GM18517 (cell line): ENCODE data around the gene IFFO2.
"Not testable (repeated sequence)": the region's sequence is repeated elsewhere in the genome, so short reads cannot be mapped to it uniquely, and the experiment has no call there.

Source experiments
- ATAC-seq: cut with Tn5 transposase; IDR thresholded peaks from one replicate; pipeline ENCODE4 v1.9.1; 2021; ENCODE audit warnings: mild to moderate bottlenecking, moderate library complexity; ENCODE audit not compliant: unreplicated experiment

IFFO2 gene

GRCh38 chr1:18879791-18880309, 76.6 kb downstream of the IFFO2 start:
- ATAC-seq = no peak

- no peak for ATAC-seq
Measured at GRCh38 chr1:18879215-18879790, 77.2 kb downstream of the IFFO2 start.

- no peak for ATAC-seq
Measured at GRCh38 chr1:18878538-18879214, 77.8 kb downstream of the IFFO2 start.

- ATAC-seq = no peak
Measured at GRCh38 chr1:18877282-18877681, 79.2 kb downstream of the IFFO2 start.

GRCh38 chr1:18876210-18876609, 80.3 kb downstream of the IFFO2 start:
- ATAC-seq = no peak

GRCh38 chr1:18875796-18876128, 80.7 kb downstream of the IFFO2 start:
- ATAC-seq = no peak

- ATAC-seq = no peak
Measured at GRCh38 chr1:18875107-18875795, 81.2 kb downstream of the IFFO2 start.

GRCh38 chr1:18874600-18874999, 81.9 kb downstream of the IFFO2 start:
- no peak for ATAC-seq

GRCh38 chr1:18874036-18874435, 82.4 kb downstream of the IFFO2 start:
- no peak for ATAC-seq

- no peak for ATAC-seq
Measured at GRCh38 chr1:18872071-18872611, 84.3 kb downstream of the IFFO2 start.

GRCh38 chr1:18871401-18872070, 84.9 kb downstream of the IFFO2 start:
- no peak for ATAC-seq

GRCh38 chr1:18870957-18871356, 85.5 kb downstream of the IFFO2 start:
- no peak for ATAC-seq

GRCh38 chr1:18870595-18870865, 85.9 kb downstream of the IFFO2 start:
- ATAC-seq = not testable (repeated sequence)

- ATAC-seq = no peak
Measured at GRCh38 chr1:18869847-18870594, 86.5 kb downstream of the IFFO2 start.

- no peak for ATAC-seq
Measured at GRCh38 chr1:18868801-18869424, 87.6 kb downstream of the IFFO2 start.

- ATAC-seq = no peak
Measured at GRCh38 chr1:18868354-18868753, 88.1 kb downstream of the IFFO2 start.

- ATAC-seq = no peak
Measured at GRCh38 chr1:18866846-18867245, 89.6 kb downstream of the IFFO2 start.

GRCh38 chr1:18866314-18866713, 90.2 kb downstream of the IFFO2 start:
- no peak for ATAC-seq

GRCh38 chr1:18865176-18865575, 91.3 kb downstream of the IFFO2 start:
- ATAC-seq = no peak

- ATAC-seq = no peak
Measured at GRCh38 chr1:18861590-18861989, 94.9 kb downstream of the IFFO2 start.
